ENCODE data around the gene PAQR8.

PAQR8 gene

DNA sequence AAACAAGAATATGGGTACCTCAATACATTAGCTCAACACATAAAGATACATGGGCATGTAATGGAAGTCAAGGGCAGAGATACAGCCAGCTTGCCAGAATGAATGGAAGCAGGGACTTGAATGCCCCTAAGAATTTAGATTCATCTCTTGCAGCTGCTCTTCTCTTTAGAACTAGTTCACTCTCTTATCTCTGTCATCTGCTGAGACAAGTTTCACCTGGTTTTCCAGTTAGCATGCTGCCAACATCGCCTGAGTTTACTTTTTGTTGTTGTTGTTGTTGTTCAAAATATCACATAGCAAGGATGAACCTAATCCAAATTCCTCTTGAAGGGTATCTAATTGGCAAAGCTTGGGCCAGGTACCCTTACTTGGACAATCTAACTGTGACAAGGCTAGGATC is 14.1 kb upstream of the PAQR8 start:
- no peak for DNase-seq (ENCODE audit: low read depth)

DNA sequence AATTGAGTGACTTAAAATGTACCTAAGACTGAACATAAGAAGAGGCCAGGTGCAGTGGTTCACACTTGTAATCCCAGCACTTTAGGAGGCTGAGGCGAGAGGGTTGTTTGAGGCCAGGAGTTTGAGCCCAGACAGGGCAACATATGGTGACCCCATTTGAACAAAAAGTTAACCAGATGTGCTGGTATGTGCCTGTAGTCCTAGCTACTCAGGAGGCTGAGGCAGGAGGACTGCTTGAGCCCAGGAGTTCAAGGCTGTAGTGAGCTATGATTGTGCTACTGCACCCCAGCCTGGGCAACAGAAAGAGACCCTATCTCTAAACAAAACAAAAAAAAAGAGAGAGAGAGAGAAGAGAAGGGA is 10.1 kb upstream of the PAQR8 start:
- no peak for DNase-seq (ENCODE audit: low read depth)

DNA sequence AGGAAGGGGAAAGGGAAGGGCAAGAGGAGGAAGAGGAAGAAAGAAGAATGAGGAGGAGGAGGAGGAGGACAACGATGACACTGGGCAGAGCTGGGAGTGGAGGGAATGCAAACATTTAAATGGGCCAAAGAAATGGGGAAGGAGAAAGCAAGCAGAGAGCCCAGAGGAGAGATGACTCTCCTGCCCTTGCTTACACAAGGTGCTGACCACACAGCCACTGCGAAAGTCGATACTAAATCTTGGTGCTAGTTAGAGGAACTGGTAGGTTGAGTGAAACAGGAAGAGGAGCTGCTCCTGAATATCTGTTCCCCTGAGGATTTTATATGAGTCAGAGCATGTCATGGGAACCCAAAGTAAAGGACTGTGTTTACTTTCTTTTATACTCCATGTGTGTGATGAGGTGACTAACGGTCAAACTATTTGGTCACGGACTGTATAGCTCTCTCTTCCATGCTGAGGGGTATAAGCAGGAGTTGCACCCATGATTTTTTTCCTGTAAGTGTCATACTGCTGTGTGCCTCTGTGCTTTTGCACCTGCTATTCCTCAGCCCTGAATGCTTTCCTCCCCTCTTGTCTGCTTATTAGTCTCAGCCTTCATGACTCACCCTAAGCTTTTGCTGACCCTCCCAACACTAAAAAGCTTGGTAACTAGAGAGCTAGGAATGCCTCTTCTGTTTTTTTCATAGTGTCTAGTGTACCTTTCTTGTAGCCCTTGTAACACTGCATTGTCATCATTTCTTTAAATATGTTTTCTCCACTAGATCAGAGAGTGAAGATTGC is 9.5 kb upstream of the PAQR8 start:
- peak; percentile 91 for DNase-seq (ENCODE audit: low read depth)

DNA sequence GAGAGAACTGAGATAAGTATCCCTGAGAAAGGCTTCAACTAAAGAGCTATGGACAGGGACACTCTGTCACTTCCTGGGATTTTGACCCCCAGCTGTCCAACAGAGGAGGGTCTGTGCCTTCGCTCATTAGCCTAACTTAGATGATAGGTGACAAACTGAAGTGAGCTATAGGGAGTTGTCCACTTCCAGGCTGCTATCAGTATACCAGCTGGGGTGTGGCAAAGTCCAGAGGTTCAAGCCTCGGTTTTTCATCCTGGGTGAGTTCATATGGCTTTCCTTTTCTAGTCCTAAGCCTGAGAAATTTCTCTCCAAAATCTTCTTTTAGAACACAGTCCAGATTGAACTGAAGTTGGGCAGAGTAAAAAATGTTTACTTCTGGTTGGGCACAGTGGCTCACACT is 5.9 kb upstream of the PAQR8 start:
- DNase-seq (ENCODE audit: low read depth) = no peak

DNA sequence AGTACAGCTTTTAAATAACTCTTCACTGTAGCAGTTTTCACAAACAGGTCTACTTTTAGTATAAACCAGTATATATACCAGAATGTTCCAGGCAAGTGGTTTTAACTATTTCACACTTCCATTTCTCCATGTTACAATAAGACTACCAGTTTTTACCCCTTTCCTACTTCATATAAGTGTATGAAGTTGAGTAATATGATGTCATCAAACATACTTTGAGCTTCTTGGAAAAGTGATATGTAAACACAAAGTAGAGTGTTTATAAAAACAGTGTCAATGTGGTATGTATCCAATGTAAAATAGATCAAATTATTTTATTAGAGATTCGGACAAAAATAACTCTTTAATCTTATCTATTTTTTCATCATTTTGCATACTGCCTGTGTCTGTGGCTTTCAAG is 2.5 kb upstream of the PAQR8 start:
- peak; percentile 33 for DNase-seq (ENCODE audit: low read depth)

DNA sequence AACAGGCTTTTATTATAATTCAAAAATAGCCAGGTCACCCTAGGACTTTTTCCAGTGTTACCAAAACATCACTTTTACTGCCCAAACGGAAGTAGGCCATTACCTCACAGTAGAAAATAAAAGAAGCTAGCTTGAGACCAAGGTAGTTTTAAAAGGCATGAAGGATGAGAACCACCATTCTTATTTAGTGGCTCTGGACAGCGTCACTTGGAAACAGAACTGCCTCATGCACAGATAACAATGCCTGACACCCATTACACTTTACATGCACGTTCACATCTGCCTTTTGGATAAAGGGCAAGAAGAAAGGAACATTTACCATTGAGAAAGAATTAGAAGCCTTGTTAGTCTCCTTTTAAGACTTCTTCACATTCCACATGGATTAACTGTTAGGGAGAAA is 1.9 kb upstream of the PAQR8 start:
- DNase-seq (ENCODE audit: low read depth) = no peak

DNA sequence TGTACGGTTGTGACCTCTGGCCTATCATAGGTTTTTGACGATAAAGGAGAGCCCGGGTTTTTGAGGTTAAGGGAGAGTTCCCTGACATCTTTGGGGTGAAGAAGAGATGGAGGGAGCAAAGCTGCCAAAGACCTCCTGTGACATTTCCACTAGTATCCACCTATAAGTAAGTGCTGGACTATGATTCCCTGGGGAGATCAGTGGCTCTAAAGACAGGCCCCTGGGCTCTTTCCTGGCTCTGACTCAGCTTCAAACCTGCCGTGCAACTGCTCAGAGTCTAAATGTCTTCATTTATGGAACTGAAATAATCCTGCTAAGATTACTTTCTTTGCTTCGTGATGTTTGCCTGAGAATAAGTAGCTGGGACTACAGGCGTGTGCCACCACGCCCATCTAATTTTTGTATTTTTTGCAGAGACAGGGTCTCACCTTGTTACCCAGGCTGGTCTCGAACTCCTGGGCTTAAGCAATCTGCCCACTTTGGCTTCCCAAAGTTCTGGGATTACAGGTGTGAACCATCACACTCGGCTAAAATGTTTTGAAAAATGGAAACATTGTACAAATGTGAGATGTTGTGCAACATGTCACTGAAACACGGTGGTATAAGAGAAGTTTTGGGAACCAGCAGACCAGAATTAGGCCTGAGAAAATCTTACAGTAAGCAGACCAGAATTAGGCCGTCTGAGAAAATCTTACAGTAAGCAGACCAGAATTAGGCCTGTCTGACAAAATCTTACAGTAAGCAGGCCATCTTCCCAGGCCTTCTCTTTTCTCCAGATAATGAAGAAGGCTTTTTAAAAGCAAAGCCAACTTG is 1.1 kb upstream of the PAQR8 start:
- no peak for DNase-seq (ENCODE audit: low read depth)

DNA sequence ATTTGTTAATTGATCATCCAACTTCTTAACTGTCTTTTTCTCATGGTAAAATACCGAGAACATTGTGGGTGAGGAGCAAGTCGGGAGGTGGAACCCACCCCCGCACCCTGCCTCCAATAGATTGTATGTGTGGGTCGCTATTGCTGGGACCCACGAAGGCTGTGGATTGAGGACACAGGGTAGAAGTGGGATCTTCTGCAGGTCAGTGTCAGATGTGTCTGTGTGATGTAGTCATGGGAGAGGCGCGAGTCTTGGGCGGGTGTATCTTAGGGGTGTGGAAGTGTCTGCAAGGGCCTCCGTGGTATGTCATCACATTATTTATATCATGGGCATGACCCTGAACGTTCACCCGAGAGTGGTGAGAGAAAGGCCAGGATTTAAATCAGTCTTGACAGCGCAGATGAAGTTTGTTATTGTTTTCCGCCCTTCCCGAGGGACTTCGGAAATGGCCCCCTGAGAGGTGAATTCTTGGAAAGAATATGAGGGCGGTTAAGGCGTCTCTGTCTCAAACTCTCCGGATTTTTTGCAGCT is 472 bp upstream of the PAQR8 start:
- peak; percentile 22 for DNase-seq (ENCODE audit: low read depth)

DNA sequence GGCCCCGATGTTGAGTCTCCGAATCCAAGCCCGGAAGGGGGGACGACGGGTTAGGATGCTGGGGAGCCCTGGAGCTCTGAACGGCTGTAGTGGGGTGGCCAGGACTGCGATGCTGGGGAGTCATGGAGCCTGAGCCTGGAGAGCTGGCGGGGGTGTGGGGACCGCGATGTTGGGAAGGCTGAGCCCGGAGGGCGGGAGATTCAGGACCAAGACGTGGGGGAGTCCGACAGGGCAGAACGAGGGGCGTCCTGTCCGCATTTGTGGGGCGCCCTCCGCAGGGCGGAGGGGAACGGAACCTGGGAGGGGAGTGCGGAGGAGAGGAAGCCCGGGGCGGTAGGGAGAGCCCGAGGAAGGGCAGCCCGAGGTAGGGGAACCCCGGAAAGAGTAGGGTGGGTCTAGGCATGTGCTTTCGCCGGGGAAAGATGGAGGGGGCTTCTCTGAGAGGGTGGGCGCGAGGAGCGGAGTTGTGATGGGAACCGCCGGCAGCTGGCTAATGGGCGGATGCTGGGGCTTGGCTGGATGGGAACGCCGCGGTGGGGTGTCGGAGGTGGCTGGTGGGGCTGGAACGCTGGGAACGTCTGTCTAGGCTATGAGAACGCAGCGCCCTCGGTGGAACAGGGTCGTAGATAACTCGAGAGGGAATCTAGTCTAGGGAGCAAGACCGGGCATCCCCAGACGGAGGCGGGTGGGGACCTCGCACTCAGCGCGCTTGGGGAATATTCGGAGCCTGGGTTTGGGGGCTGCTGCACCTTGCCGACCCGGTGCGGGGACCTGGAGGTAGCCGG is 684 bp downstream of the PAQR8 start:
- peak; percentile 34 for DNase-seq (ENCODE audit: low read depth)

DNA sequence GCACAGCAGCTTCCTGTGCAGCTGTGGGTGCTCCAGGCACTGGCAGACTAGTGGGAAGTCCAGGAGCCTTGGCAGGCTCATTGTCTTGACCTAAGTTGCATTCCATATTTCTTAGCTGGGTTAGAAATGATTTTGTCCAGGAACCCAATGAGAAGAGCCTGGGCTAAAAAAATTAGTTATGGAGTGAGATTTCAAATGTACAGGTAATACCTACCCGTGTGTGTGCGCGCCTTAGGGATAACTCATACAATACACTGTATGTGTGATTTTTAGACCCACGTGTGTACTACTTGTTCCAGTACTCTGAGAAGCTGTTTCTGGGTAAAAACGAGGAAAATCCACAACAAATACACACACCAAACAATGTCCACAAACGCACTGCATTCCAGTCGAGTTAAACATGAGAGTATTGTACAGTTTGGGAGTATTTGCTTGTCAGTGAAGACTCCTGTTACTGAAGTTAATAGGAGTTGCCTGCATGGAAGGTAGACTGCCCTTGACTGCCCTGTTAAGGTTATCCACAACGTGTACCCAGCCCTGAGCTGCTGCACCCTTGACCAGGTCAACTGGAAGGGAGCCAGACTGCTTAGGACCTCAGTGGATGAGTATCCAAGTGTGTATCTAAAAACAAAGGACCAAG is 1.4 kb downstream of the PAQR8 start:
- DNase-seq (ENCODE audit: low read depth) = peak; percentile 20

DNA sequence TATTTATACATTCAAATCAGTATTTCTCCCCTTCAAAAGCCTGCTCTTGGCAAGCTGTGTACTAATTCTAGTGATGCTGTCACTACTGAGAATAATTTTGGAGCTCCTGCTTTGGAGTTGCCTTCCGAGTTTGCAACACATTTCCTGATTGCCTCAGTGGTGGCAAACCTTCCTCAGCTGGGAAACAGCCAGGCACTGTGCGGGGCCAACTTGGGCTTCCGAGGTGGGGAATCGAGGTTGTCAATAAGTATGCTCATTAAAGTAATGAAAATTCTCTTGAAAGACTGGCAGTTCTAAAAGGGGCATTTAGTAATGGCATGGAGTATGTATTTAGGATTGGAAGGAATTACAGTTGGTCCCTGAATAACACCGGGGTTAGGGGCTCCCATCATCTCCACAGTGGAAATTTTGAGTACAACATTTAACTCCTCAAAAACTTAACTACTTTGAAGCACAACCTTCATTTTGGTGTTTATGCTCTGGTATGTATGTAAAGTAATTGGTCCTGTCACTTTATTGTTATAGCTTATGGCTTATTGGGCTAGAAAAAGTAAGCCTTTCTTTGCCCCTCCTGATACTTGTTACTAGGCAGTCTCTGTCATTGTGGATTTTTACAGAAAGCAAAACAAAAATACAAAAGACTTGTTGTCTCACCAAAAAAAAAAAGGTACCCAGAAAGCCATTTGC is 2.7 kb downstream of the PAQR8 start:
- DNase-seq (ENCODE audit: low read depth) = no peak

DNA sequence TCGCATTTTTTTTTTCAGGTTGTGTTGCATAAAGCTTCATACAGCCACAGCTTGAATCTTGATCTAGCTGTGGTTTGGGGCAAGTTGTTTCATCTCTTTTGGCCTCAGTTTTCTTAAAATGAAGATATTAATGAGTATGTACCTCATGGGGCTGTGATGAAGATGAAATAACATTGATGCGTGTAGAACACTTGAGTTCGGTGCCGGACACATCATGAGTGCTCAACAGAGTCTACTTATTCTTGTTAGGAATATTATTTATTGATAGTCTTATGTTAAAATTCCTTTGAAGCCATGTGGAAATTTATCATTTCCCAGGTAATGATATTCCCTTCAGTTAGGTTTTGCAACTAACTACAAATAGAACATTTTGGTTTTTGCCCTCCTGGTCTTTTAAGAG is 3.4 kb downstream of the PAQR8 start:
- no peak for DNase-seq (ENCODE audit: low read depth)

DNA sequence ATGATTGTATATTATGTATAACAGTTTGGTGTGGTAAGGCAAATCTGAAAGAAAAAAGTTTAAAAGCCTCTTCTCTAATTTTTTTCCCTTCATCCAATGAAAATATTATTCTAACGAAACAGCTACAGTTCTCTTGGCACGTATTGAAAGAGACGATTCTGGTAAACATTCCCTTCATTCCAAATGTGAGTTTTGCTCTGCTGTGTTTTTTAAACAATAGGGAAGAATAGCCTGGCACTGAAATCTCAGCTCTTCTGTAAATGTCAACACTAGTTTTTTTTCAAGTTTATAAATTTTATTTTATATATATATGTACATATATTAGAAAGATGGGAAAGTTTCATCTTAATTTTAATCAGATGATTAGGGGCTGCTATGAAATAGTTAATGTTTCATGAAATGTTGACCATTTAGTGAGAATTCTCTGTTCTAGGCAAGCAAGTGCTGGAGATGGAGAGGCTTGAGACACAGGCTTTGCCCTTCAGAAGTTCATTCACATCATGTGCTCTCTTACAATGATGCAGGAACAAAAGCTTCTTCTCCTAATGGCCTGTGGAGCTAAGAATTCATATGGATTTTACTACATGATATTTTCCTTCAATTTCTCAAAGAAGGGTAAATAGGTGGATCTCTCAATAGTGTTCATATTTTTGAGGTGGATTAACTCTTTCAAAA is 4.1 kb downstream of the PAQR8 start:
- peak; percentile 37 for DNase-seq (ENCODE audit: low read depth)

DNA sequence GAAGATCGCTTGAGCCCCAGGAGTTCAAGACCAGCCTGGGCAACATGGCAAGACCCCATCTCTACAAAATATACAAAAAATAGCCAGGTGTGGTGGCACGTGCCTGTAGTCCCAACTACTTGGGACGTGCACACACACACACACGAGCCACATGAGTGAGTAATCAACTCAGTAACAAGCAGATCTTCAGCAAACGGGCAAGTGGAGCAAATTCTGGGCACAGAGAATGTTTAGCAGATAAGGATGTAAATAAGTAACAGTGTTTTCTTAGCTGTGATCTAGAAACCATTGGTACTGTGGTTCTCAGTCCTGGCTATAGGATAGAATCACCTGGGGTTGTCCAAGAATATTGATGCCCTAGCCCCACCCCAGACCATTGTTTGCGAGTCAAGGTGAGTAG is 6.1 kb downstream of the PAQR8 start:
- no peak for DNase-seq (ENCODE audit: low read depth)

DNA sequence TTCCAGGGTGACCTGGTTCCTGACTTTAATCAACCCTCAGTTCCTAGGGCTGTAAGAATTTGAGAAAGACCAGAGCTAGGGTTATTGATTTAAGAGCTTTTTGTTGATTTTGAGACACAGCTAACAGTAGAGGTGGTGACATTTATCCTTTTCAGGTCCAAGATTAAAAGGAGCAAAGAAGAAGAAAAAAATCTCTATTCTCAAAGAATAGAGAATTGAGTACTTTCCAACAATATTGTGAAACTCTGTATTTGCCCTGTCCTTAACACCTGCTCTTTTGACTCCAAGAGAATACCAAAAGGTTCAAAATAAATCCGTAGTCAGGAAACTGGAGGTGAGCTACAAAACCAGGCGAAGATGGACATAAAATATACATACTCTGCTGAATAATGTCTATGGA is 7.3 kb downstream of the PAQR8 start:
- no peak for DNase-seq (ENCODE audit: low read depth)

DNA sequence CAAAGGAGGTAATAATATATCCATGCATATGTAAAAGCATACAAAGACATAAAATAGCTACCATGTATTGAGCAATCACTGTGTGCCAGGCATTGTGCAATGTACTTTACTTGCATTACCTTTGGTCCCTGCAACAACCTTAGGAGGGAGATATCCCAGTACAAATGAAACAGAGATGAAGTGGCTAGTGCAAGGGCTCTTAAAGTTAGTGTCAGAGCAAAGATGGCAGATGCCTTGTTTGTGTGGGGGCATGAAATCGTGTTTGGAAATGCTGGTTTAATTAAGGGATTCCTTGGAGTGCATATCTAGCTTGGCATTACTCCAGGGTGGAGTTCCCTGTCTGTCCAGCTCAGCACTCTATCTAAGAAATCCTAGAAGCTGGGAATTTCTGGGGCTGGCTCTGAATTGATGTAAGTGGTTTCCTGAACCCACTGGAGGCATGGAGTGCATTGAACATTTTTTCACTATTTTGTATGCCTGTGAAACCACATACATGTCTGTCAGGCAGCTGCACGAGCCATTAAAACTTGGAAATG is 9.8 kb downstream of the PAQR8 start:
- no peak for DNase-seq (ENCODE audit: low read depth)

DNA sequence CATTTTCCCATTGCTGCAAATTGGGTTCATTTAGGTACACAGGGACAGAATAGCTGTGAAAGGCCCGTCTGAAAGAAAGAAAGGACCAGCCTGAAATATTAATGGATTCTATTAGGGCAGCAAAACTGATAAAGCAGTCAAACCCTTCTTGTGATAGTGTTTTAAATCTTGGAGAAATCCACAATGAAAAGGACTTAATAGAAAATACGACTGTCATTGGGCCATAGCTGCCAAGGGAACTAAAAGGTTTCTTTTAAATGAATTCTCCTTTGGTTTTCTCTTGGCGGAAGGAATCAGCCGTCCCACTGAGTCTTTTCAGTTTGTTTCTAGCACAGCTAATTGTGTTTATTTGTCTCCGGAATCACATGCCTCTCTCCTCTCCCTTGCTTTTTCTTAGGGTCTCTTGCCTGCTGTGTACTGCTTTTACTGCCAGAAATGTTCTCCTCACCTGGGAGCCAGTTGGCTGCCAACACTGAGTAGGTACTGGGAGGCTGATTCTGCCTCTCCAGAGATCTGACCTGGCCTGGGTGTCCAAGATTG is 11.3 kb downstream of the PAQR8 start:
- no peak for DNase-seq (ENCODE audit: low read depth)

DNA sequence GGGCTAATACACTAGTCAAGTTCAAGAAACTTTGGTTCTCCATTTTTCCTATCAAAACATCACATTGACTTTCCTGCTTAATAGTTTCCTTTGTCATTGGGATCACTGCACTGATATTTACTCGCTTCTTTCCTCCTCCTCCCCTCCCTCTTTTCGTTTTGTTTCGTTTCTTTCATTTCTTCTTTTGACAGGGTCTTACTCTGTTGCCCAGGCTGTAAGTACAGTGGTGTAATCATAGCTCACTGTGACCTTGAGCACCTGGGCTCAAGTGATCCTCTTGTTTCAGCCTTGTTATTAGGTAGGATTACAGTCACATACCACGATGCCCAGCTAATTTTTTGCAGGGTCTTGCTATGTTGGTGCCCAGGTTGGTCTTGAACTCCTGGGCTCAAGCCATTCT is 12.3 kb downstream of the PAQR8 start:
- DNase-seq (ENCODE audit: low read depth) = no peak

DNA sequence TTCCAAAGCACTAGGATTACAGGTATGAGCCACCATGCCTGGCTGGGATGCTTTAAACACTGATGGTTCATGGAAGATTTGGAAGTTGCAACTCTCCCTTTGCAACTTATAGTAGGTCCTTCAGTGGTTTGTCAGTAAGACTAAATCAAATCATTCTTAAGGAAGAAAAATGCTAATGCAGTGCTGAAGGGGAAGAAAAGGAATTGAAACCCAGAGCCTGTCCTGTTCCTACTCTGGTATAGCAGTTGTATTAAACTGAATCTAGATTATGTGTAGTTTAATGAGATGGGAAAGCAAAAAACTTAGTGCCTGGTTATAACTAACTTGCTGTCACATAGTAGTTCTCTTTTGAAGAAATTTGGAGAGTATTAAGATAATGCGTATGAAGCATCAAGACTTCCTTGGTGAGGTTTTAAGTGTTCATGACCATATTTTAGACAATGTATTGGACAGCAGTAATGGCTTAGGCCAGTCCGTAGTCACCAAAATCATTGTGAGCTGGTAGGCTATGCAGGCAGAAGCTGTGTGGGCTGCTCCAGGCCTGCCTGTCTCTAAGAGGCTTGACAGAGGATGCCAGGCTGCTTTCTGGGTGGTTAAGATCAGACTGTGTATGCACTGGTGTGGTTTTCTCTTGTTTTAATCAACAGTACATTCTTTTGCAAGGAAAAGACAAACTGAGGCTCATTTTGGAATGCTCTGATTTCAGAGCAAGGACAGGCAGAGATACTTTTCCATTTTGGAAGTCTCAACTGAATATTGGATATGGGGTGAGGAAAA is 14.0 kb downstream of the PAQR8 start:
- DNase-seq (ENCODE audit: low read depth) = no peak

DNA sequence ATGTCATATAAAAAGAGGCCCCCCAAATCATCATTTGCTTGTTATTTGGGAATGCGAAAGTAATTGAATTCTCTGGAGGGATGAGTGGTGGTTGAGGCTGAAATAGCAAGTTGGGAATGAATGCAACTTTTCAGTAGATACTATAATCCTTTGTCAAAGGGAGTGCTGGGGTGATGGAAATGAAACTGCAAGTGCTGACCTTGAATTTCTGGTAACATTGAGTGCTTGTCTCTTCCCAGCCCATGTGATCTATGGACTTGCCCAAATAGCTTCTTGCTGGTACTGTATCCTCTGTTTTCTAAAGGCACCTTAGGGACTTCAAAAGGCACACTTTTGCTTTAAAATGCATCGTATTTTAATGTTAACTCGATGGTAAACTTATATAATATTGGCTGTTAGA is 14.8 kb downstream of the PAQR8 start:
- DNase-seq (ENCODE audit: low read depth) = no peak
